Keratinocyte (primary cell): ENCODE measurements around the gene PRR7. TPM values are rescaled to one million over a fixed set of nuclear protein-coding genes. Genes with fewer than 3 reads are reported as not detected.

Source experiments
- DNase-seq: peaks from one replicate; pipeline ENCODE4 v3.0.0-alpha.2; 2011; ENCODE audit warnings: low read depth, missing footprints, low spot score
- FAIRE-seq: peaks from 2 replicates; lab custom pipeline; 2011; peaks lifted over from hg19 to GRCh38; lab: Jason Lieb, UNC
- H2AFZ ChIP-seq: 2 replicates; pipeline ENCODE4 v1.6.0; 2012; ENCODE audit warnings: low read length, control low read depth, inconsistent platforms; ENCODE audit not compliant: control insufficient read depth
- H3K27ac ChIP-seq: 2 replicates; pipeline ENCODE4 v1.5.1; 2011; ENCODE audit warnings: low read length; ENCODE audit not compliant: control insufficient read depth, insufficient read depth
- H3K27me3 ChIP-seq: 3 replicates; pipeline ENCODE4 v1.6.0; 2011; ENCODE audit warnings: low read length; ENCODE audit not compliant: control insufficient read depth, insufficient read depth; ENCODE audit errors: extremely low read depth
- H3K36me3 ChIP-seq, 2 experiments: 2 replicates in 1 of 2; 3 replicates in 1 of 2; pipeline ENCODE4 v1.5.1; 2011; ENCODE audit warnings: low read length in 2 of 2, mild to moderate bottlenecking in 1 of 2; ENCODE audit not compliant: control insufficient read depth in 2 of 2, insufficient read depth in 2 of 2; ENCODE audit errors: extremely low read depth in 1 of 2
- H3K4me1 ChIP-seq: 3 replicates; pipeline ENCODE4 v1.5.1; 2011; ENCODE audit warnings: low read length; ENCODE audit not compliant: control insufficient read depth, insufficient read depth; ENCODE audit errors: extremely low read depth
- H3K4me2 ChIP-seq: 3 replicates; pipeline ENCODE4 v1.6.0; 2011; ENCODE audit warnings: low read depth, low read length; ENCODE audit not compliant: control insufficient read depth, insufficient read depth; ENCODE audit errors: extremely low read depth
- H3K4me3 ChIP-seq, 3 experiments: fragments of 200-600 bp in 1 of 3; sonication (generic) in 1 of 3; 2 replicates in 2 of 3; 3 replicates in 1 of 3; pipeline ENCODE4 v1.5.1; 2011 to 2016; ENCODE audit warnings: low read length in 3 of 3, mild to moderate bottlenecking in 3 of 3, control low read depth in 2 of 3, inconsistent platforms in 1 of 3, low read depth in 1 of 3, mixed read lengths in 1 of 3, mixed run types in 1 of 3, moderate library complexity in 1 of 3; ENCODE audit not compliant: control insufficient read depth in 2 of 3, insufficient read depth in 2 of 3; ENCODE audit errors: extremely low read depth in 1 of 3
- H3K79me2 ChIP-seq: 2 replicates; pipeline ENCODE4 v1.6.0; 2012; ENCODE audit warnings: low read length; ENCODE audit not compliant: control insufficient read depth, insufficient read depth
- H3K9ac ChIP-seq: 3 replicates; pipeline ENCODE4 v1.6.0; 2011; ENCODE audit warnings: low read length; ENCODE audit not compliant: control insufficient read depth, insufficient read depth; ENCODE audit errors: extremely low read depth
- H3K9me1 ChIP-seq: 3 replicates; pipeline ENCODE4 v1.6.0; 2011; ENCODE audit warnings: low read length; ENCODE audit not compliant: control insufficient read depth, insufficient read depth; ENCODE audit errors: extremely low read depth
- H3K9me3 ChIP-seq: 2 replicates; pipeline ENCODE4 v1.5.1; 2012; ENCODE audit warnings: low read depth, low read length; ENCODE audit not compliant: control insufficient read depth
- H4K20me1 ChIP-seq: 3 replicates; pipeline ENCODE4 v1.6.0; 2011; ENCODE audit warnings: low read length; ENCODE audit not compliant: control insufficient read depth, insufficient read depth; ENCODE audit errors: extremely low read depth
- CTCF ChIP-seq, 3 experiments: IDR thresholded peaks in 1 of 3; conservative IDR thresholded peaks in 1 of 3; optimal IDR thresholded peaks in 1 of 3; 2 replicates in 2 of 3; 3 replicates in 1 of 3; pipeline versions ENCODE3 to v1.5.1; 2011; ENCODE audit warnings: low read length in 3 of 3, mild to moderate bottlenecking in 3 of 3, moderate library complexity in 2 of 3, control low read depth in 1 of 3, inconsistent platforms in 1 of 3; ENCODE audit not compliant: insufficient read depth in 2 of 3; ENCODE audit errors: extremely low read depth in 1 of 3
- EZH2 ChIP-seq: IDR thresholded peaks from one replicate; pipeline ENCODE4 v1.6.1; 2012; ENCODE audit warnings: inconsistent platforms, mild to moderate bottlenecking, low read length, moderate library complexity
- dilution Hi-C: fragments of 300-500 bp; cut with MboI; formaldehyde crosslinking; loops from one replicate; pipeline ENCODE4 v1.7.0; 2020; ENCODE audit warnings: low sequenced_read_pairs; ENCODE audit not compliant: extremely low pct_ligation_motif_present
- polyA plus RNA-seq, 5 experiments: library from polyadenylated mRNA; depleted of rRNA in 3 of 5; stranded (reverse) in 3 of 5; stranded (forward) in 1 of 5; unstranded in 1 of 5; fragments of >200 nt; gene quantifications; 1 replicate in 1 of 5; 2 replicates in 3 of 5; 3 replicates in 1 of 5; pipeline versions ENCODE4 v1.2.1 to v1.2.3, GENCODE V29; 2011 to 2012; ENCODE audit warnings: missing spikeins in 2 of 5, low read depth in 1 of 5, low replicate concordance in 1 of 5

Gene PRR7
- polyA plus RNA-seq, 1 donor (not counting 4 experiments of a cell fraction or from before 2014, with no cell fraction given): 1.1 TPM

DNA sequence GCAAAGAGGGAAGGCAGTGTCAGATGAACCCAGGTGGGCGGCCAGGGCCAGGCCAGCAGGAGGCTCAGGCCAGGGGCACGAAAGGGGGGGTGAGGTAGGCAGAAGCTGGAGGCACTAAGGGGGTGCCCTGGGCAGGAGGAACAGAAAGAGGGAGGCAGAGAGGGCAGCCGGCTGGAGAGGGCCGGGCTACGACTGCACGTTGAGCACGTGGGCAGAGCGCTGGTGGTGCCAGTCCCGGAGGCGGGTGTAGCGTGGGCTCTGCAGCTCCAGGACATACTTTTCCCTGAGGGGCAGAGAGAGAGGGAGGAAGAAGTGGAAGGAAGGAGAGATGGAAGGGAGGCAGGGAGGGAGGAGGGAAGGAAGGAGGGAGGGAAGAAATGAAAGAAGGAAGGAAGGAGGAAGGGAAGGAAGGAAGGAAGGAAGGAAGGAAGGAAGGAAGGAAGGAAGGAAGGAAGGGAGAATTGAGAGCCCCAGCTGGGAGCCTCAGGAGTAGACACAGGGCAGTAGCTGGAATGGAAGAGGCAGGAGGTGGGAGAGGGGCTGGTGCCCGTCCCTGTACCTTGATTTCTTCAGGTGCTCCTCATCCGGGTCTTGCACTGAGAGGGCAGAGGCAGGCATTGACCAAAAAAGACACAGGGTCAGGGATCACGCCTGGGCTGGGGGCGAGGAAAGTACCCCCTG lies 43.8 kb downstream of the PRR7 start:
- Histone ChIP-seq H3K9me3 (no peaks in the 10 kb centered on the region), H3K27ac (no peak overlapping the region), H4K20me1 (peaks cover 7% of the 10 kb centered on the region), H3K9me1 (peaks cover 2% of the 10 kb centered on the region), H3K27me3 (no peaks in the 10 kb centered on the region), H3K4me1 (peaks cover 21% of the 10 kb centered on the region), H2AFZ (no peak overlapping the region), H3K9ac (no peak overlapping the region), H3K36me3 (peaks cover 38 to 47% of the 10 kb centered on the region in 2 experiments), H3K4me2 (no peak overlapping the region), H3K4me3 (no peak overlapping the region), H3K79me2 (peaks cover 20% of the 10 kb centered on the region)
- dilution Hi-C loops: no loop called here
- no peak for TF ChIP-seq CTCF (optimal IDR thresholded peaks at IDR 0.05 in 1 of 3, IDR thresholded peaks at IDR 0.05 in 1 of 3, conservative IDR thresholded peaks at IDR 0.05 in 1 of 3; ENCODE audit: extremely low read depth in 1 of 3, insufficient read depth in 2 of 3, low read length in 3 of 3)
- TF ChIP-seq EZH2: no peak
- DNase-seq (no peak), FAIRE-seq (no peak)

- dilution Hi-C loops: no loop called here
- Histone ChIP-seq H3K27ac (no peak overlapping the region), H3K9ac (no peak overlapping the region), H3K4me2 (no peak overlapping the region), H3K4me3 (no peak overlapping the region), H3K79me2 (peaks cover 24% of the 10 kb centered on the region), H3K9me3 (no peaks in the 10 kb centered on the region), H3K4me1 (peaks cover 27% of the 10 kb centered on the region), H2AFZ (no peak overlapping the region), H3K36me3 (peaks cover 36 to 50% of the 10 kb centered on the region in 2 experiments), H3K27me3 (no peaks in the 10 kb centered on the region), H4K20me1 (peaks cover 7% of the 10 kb centered on the region), H3K9me1 (peaks cover 4% of the 10 kb centered on the region)
- FAIRE-seq (no peak), DNase-seq (no peak)
- TF ChIP-seq EZH2: no peak
- TF ChIP-seq CTCF (optimal IDR thresholded peaks at IDR 0.05 in 1 of 3, IDR thresholded peaks at IDR 0.05 in 1 of 3, conservative IDR thresholded peaks at IDR 0.05 in 1 of 3; ENCODE audit: extremely low read depth in 1 of 3, insufficient read depth in 2 of 3, low read length in 3 of 3): no peak
These were observed 44.4 kb downstream of the PRR7 start for GRCh38 chr5:177490992-177491391.
